Measurements from ENCODE around the gene AP3M1.

The AP3M1 gene

GRCh38 chr10:74072503-74072902 lies 78.1 kb downstream of the AP3M1 start:
- Histone ChIP-seq H3K4me1 (ENCODE audit: control insufficient read depth, low read depth, low read length) (peaks cover 18% of the 10 kb centered on the region), H3K9me3 (ENCODE audit: control insufficient read depth, low read depth, low read length) (no peaks in the 10 kb centered on the region), H3K27me3 (ENCODE audit: control insufficient read depth, insufficient read depth, low read length) (no peaks in the 10 kb centered on the region), H3K27ac (ENCODE audit: low read length) (no peak overlapping the region), H3K36me3 (ENCODE audit: control insufficient read depth, low read depth, low read length) (peaks cover 61% of the 10 kb centered on the region), H3K9ac (ENCODE audit: low read length) (no peak overlapping the region), H3K4me3 (ENCODE audit: low read length) (no peak overlapping the region)

GRCh38 chr10:74071157-74071556 lies 79.5 kb downstream of the AP3M1 start:
- Histone ChIP-seq H3K36me3 (ENCODE audit: control insufficient read depth, low read depth, low read length) (peaks cover 52% of the 10 kb centered on the region), H3K27me3 (ENCODE audit: control insufficient read depth, insufficient read depth, low read length) (no peaks in the 10 kb centered on the region), H3K9me3 (ENCODE audit: control insufficient read depth, low read depth, low read length) (no peaks in the 10 kb centered on the region), H3K4me1 (ENCODE audit: control insufficient read depth, low read depth, low read length) (peaks cover 9% of the 10 kb centered on the region), H3K9ac (ENCODE audit: low read length) (no peak overlapping the region), H3K27ac (ENCODE audit: low read length) (no peak overlapping the region), H3K4me3 (ENCODE audit: low read length) (no peak overlapping the region)
